Measurements from ENCODE around the gene SHQ1.

SHQ1 gene

GRCh38 chr3:72847751-72848702 is at the start of gene SHQ1:
Gene SHQ1 (minus strand): TSS chr3:72848445. CDS start chr3:72848340, 105 bp downstream.
- peak; percentile 87 to 96 for DNase-seq (ENCODE audit: extremely low read depth in 1 of 2, low read depth in 1 of 2)

- DNase-seq (ENCODE audit: extremely low read depth in 1 of 2, low read depth in 1 of 2), result no peak
These were observed 49.4 kb upstream of the SHQ1 start for GRCh38 chr3:72897758-72898007.

- DNase-seq (ENCODE audit: extremely low read depth in 1 of 2, low read depth in 1 of 2), result no peak
These were observed 48.9 kb upstream of the SHQ1 start for GRCh38 chr3:72896996-72897757.

DNA sequence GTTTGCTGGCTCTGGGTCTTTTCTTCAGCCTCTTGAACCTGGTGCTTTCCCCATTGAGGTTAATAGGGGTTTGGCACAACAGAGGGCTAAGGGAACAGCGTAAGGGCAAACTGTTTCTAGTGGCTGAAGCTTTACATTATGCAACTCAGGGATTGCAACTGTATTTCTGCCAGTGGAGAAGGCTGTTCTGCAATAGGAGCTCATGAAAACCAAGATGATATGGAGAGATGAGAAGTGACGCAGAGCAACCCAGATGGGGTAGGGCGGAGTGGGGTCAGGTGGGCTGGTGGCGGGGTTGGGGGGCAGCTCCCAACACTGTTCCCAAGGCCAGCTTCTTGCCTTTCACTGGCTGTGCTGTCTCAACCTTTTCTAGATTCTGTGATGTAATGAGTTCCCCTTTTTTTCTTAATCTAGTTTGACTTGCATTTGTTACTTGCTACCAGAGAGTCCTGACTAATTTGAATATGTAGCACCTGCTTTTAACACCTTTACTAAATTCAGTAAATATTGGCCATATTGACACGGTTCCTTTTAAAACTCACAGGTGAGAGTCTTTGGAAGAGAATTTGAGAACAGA is 46.8 kb upstream of the SHQ1 start:
- no peak for DNase-seq (ENCODE audit: extremely low read depth in 1 of 2, low read depth in 1 of 2)

- no peak for DNase-seq (ENCODE audit: extremely low read depth in 1 of 2, low read depth in 1 of 2)
These were observed 44.6 kb upstream of the SHQ1 start for GRCh38 chr3:72892870-72893269.

DNA sequence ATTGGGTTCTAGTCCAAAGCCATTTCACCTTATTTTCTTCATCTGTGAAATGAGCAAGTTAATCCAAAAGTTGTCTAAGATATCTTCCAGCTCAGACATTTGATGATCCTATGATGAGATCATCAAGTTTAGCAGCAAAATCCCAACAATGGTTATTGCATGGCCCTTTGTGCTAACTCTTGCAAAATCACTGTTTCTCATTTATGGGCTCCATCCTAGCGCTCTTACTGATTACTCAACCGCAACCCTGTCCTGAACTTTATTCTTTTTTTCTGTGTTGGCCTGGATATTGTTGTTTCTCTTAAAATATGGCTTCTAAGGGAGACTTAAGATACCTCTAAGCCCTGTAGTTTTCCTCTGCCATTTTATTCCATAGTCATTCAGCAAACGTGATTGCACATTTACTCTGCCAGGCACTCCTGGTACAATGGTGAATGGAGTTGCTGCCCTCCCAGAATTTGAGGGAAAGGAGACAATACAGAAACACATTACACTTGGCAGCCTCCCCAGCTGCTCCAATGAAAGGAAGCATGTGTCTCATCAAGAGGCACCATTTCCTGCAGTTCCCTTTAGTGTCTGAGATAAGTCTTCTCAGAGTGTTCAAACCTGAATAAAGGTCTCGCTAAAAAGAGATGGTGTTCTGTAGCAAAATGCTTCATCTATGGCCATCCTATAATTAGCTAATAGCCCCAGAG is 44.0 kb upstream of the SHQ1 start:
- DNase-seq (ENCODE audit: extremely low read depth in 1 of 2, low read depth in 1 of 2), result no peak

DNA sequence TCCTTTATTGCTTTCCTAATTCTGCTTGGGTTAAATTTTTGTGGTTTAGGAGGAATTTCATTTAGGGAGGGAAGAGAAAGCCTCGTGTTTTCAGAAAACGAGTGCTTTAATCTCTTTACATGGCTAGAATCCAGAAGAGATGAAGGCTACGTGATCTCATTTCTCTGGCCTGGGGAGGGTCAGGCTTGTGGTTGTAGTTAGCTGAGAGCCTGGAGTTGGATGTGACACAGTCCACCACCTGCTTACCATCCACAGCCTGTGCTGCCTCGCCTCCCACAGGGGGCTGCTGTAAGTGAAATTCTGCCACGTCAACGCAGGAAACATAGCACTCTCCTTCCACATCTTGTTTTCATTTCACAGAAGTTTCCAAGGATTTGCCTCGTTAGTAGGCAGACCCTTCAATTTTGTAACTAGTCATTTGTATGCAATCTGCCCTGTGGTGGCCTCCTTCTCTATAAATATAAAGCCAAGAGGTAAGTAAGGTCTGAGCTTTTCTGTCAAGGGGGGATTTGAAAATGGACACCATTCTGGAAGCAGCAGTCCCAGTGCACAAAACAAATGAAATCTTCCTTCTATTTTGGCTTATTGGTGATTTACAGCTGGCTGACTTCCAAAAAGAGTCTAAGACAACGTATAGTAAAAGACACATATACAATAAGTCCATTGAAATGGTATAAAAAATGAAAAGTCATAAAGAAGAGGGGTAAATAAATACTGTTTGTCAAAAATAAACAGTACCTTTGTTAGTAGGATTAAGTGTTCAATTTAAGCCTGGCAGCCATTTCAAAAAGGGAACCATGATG is 43.0 kb upstream of the SHQ1 start:
- DNase-seq (ENCODE audit: extremely low read depth in 1 of 2, low read depth in 1 of 2), result no peak

GRCh38 chr3:72890166-72890925 is 42.1 kb upstream of the SHQ1 start:
- DNase-seq (ENCODE audit: extremely low read depth in 1 of 2, low read depth in 1 of 2), result no peak

DNA sequence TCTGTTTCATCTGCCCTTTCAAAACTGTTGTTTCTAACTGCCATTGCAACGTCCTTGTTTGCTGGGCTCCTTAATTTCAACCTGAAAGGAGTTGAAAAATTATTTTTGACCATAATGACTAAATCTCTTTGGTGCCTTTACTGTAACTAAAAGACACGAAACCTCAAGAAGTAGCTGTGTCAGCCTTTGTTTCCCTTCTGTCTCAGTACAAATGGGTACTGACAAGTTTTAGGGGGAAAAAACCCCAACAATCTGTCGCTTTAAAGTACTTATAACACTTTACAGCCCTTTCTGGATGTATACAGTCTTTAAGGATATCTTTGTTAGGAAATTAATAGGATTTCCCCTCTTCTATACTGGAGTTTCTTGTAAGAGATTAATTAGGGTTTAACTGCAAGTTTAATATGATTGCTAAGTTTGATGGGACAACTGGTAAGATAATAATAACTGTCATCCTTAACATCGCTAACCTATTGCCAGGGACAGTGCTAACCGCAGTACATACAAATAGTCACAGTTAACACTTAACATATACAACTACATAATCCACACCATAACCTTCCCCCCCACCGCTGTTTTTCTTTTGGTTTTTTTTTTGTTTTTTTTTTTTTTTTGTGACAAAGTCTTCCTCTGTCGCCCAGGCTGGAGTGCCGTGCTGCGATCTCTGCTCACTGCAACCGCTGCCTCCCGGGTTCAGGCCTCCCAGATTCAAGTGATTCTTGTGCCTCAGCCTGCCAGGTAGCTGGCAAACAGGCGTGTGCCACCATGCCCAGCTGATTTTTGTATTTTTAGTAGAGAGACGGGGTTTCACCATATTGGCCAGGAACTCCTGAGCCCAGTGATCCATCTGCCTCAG is 41.3 kb upstream of the SHQ1 start:
- no peak for DNase-seq (ENCODE audit: extremely low read depth in 1 of 2, low read depth in 1 of 2)

- DNase-seq (ENCODE audit: extremely low read depth in 1 of 2, low read depth in 1 of 2), result no peak
These were observed 40.5 kb upstream of the SHQ1 start for GRCh38 chr3:72888546-72889309.

GRCh38 chr3:72887705-72888545 is 39.7 kb upstream of the SHQ1 start, which contains the start of gene GXYLT2:
Gene GXYLT2 (plus strand): TSS chr3:72888046. CDS start chr3:72888234, 188 bp downstream.
- peak; percentile 1 to 6 for DNase-seq (ENCODE audit: extremely low read depth in 1 of 2, low read depth in 1 of 2)

DNA sequence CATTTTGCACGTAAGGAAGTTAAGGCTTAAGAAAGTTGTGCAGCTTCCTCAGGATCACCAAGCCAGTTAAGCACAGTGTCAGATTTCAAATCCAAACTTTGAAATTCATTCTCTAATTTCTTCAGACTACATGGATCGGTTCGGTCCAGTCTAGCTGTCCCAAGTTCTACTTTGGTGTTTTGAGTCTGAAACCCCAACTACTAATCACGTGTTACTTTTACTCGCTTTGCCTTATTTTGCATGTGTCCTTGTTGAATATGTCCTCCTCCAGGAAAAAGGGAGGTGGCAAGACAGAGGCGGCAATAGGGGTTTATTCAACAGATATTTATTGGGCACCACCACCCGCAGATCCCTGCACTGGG is 39.1 kb upstream of the SHQ1 start:
- no peak for DNase-seq (ENCODE audit: extremely low read depth in 1 of 2, low read depth in 1 of 2)

DNA sequence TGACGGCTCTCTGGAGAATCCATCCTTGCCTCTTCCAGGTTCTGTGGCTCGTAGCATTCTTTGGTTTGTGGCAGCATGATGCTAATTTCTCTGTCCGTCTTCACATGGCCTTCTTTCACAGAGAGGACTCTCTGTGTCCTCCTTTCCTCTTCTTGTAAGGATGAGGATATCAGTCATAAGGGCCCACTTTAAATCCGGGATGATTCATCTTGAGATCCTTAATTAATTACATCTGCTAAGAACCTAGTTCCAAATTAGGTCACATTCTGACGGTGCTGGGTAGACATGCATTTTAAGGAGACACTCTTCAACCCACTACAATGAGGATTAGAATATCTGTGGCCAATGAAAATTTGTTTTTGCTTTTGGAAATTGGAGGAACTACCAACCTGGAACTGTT is 23.9 kb upstream of the SHQ1 start:
- no peak for DNase-seq (ENCODE audit: extremely low read depth in 1 of 2, low read depth in 1 of 2)

DNA sequence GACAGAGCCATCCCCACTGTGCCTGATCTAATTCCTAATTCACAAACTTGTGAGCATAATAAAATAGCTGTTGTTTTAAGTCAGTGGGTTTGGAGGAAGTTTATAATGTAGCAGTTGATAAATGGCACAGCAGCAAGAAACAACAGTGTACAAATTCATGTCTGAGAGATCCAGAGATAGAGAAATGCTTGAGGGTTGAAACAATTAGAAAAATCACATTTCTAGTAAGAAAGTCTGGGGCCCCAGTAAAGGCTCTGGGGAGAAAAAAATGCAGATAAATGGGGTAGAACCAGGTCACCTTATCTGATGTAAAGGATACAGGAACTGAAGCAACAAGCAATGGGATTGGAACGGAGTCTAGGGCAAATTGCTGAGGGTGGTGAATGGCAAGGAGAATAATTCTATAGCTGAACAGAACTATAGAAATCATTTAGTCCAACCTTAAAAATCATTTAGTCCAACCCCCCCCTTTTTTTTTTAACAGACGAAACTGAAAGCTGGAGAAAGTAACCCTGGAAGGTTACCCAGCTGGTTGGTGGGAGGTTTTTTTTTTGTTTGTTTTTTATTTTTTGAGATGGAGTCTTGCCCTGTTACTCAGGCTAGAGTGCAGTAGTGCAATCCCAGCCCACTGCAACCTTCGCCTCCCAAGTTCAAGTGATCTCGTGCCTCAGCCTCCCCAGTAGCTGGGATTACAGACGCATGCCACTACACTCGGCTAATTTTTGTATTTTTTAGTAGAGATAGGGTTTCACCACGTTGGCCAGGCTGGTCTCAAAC is 14.3 kb upstream of the SHQ1 start:
- DNase-seq (ENCODE audit: extremely low read depth in 1 of 2, low read depth in 1 of 2), result no peak

DNA sequence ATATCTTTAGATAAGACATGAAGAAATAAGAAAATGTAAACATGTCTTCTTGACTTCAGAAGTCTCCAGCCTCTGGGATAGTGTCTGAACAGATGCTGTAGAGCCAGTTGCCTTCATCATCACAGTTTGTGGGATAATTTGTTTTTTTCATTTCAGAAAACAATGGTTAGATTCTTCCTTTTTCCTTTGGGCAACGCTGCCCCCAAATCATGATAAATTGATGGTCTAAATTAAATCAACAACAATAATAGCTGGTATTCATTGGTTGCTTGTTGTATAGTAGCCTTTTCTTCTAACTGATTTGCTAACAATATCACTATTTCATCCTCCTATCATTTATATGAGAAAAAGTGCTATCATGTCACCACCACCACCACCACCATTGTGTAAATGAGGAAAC is 12.6 kb upstream of the SHQ1 start:
- no peak for DNase-seq (ENCODE audit: extremely low read depth in 1 of 2, low read depth in 1 of 2)

DNA sequence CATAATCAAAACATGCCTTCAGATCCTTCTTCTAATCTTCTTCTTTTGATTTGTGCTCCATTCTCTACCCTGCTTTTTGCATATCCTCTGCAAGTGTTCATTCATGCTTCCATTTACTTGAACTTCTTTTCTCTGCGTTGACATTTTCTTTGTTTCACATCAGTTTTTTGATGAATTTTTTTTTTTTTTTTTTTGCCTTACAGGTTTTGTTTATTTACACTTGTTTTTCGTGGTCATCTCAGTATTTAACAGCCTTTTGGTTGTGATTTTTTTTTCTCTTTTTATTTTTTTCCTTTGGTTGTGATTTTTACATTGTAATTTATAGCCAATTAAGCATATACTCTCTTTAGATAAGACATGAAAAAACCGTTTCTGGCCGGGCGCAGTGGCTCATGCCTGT is 11.8 kb upstream of the SHQ1 start:
- DNase-seq (ENCODE audit: extremely low read depth in 1 of 2, low read depth in 1 of 2), result no peak
